Islet precursor cell (in vitro differentiated cells): ENCODE measurements around the gene CYP4A22.
"Not testable (repeated sequence)": the region's sequence is repeated elsewhere in the genome, so short reads cannot be mapped to it uniquely, and the experiment has no call there.

Experiments used
- DNase-seq: peaks from one replicate; pipeline ENCODE4 v3.0.0-alpha.2; 2018

The CYP4A22 gene

GRCh38 chr1:47137198-47137597 is at the start of gene CYP4A22:
CYP4A22 (plus strand) TSS chr1:47137441; CDS start chr1:47137486, 45 bp downstream.
- no peak for DNase-seq

GRCh38 chr1:47089356-47089755 is 47.9 kb upstream of the CYP4A22 start:
- not testable (repeated sequence) for DNase-seq

- DNase-seq: not testable (repeated sequence)
Measured at GRCh38 chr1:47091476-47091875, 45.8 kb upstream of the CYP4A22 start.

GRCh38 chr1:47104816-47105215 is 32.4 kb upstream of the CYP4A22 start:
- no peak for DNase-seq

- no peak for DNase-seq
Measured at GRCh38 chr1:47106792-47107191, 30.4 kb upstream of the CYP4A22 start.

- DNase-seq: peak; percentile 74
Measured at GRCh38 chr1:47107851-47108574, 29.2 kb upstream of the CYP4A22 start.

- DNase-seq: not testable (repeated sequence)
Measured at GRCh38 chr1:47109482-47109881, 27.8 kb upstream of the CYP4A22 start.

- no peak for DNase-seq
Measured at GRCh38 chr1:47113178-47113577, 24.1 kb upstream of the CYP4A22 start.

- DNase-seq: not testable (repeated sequence)
Measured at GRCh38 chr1:47121039-47121438, 16.2 kb upstream of the CYP4A22 start.

GRCh38 chr1:47124834-47125233 is 12.4 kb upstream of the CYP4A22 start:
- not testable (repeated sequence) for DNase-seq

GRCh38 chr1:47126997-47127396 is 10.2 kb upstream of the CYP4A22 start:
- not testable (repeated sequence) for DNase-seq

GRCh38 chr1:47128221-47128620 is 9.0 kb upstream of the CYP4A22 start:
- DNase-seq: no peak

- DNase-seq: not testable (repeated sequence)
Measured at GRCh38 chr1:47128854-47129253, 8.4 kb upstream of the CYP4A22 start.

- DNase-seq: not testable (repeated sequence)
Measured at GRCh38 chr1:47129489-47130230, 7.6 kb upstream of the CYP4A22 start.

GRCh38 chr1:47132665-47133064 is 4.6 kb upstream of the CYP4A22 start:
- not testable (repeated sequence) for DNase-seq

- DNase-seq: no peak
Measured at GRCh38 chr1:47137925-47138615, 829 bp downstream of the CYP4A22 start.

- not testable (repeated sequence) for DNase-seq
Measured at GRCh38 chr1:47140358-47140757, 3.1 kb downstream of the CYP4A22 start.

GRCh38 chr1:47143654-47144053 is 6.4 kb downstream of the CYP4A22 start:
- DNase-seq: peak; percentile 73

- not testable (repeated sequence) for DNase-seq
Measured at GRCh38 chr1:47146495-47146894, 9.3 kb downstream of the CYP4A22 start.

- DNase-seq: no peak
Measured at GRCh38 chr1:47147047-47147785, 10.0 kb downstream of the CYP4A22 start.

GRCh38 chr1:47149162-47149561 is 11.9 kb downstream of the CYP4A22 start:
- not testable (repeated sequence) for DNase-seq

GRCh38 chr1:47156457-47156856 is 19.2 kb downstream of the CYP4A22 start:
- not testable (repeated sequence) for DNase-seq

- not testable (repeated sequence) for DNase-seq
Measured at GRCh38 chr1:47157957-47158356, 20.7 kb downstream of the CYP4A22 start.
